ENCODE data around the gene PUDP. TPM values are rescaled to one million over a fixed set of nuclear protein-coding genes. Genes with fewer than 3 reads are reported as not detected.
A peak's percentile ranks its signal among the peaks of the same experiment; 100 is the strongest.

PUDP gene
- total and polyA plus RNA-seq, 2 donors, result 7.9 to 18.8 TPM

DNA sequence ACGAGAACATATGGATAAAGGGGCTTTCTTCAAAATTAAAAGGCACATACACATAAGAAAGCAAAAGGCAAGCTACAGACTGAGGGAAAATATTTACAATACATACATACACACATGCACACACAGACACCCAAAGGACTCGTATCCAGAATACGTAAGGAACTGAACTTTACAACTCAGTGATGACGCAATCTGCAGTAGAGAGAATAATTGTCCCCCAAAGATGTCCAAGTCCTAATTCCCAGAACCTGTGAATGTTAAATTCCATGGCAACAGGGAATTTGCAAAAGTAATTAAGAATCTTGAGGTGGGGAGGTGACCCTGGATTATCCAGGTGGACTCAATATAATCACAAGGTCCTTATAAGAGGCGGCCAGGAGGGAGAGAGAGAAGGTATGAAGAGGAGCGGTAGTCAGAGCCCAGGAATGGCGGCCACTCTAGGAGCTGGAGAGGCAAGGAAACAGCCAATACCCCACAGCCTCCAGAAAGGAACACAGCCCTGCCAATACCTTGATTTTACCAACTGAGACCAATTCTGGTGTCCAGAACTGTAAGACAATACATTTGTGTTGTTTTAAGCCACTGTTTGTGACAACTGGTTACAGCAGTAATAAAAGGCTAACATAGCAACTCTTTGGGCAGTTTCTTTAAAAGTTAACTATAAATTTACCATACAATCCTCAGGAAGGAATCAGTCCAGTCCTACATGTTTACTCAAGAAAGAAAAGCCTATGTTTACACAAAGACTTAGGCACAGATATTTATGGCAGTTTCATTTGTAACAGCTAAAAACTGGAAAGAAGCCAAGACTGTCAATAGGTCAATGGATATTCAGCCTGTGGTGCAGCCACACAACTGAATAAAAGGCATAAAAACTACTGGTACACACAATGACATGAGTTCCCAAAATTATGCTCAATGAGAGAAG is 27.7 kb downstream of the PUDP start:
- no peak overlapping the region for H3K4me3 ChIP-seq (ENCODE audit: low read length in 2 of 2)
- H3K4me1 ChIP-seq (ENCODE audit: control insufficient read depth in 2 of 2, insufficient read depth in 2 of 2, low read length in 2 of 2), result peaks cover 0 to 24% of the 10 kb centered on the region in 2 donors
- peak overlapping the region in 1 of 2 donors; percentile 28 for H3K27ac ChIP-seq (ENCODE audit: low read depth in 1 of 2, low read length in 1 of 2)
- peaks cover 0 to 8% of the 10 kb centered on the region in 2 donors for H3K36me3 ChIP-seq (ENCODE audit: control insufficient read depth in 2 of 2, insufficient read depth in 2 of 2, low read length in 1 of 2)
- 98% methylated on average over 7 of the region's 7 CpGs for WGBS
- H3K9me3 ChIP-seq (ENCODE audit: control insufficient read depth in 2 of 2, insufficient read depth in 1 of 2, low read length in 1 of 2), result peaks cover 0 to 4% of the 10 kb centered on the region in 2 donors
- H3K27me3 ChIP-seq (ENCODE audit: control insufficient read depth in 2 of 2, insufficient read depth in 1 of 2, low read length in 1 of 2), result no peaks in the 10 kb centered on the region
- DNase-seq (ENCODE audit: low read depth in 6 of 9, low spot score in 9 of 9), result no peak

DNA sequence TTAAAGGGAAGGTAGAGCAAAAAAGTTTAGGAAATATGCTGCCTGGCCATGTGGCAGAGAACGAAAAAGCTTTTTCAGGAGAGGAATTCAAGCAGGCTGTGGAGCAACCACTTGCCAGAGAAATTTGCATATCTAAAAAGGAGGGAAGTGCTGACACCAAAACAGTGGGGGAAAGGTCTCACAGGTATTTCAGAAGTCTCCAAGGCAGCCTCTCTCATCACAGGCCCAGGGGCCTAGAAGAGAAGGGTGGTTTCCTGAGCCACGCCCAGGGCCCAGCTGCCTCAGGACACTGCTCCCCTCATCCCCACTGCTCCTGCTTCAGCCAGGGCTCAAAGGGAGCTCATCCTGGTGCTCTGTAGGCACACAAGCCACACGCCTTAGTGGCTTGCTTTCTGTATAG is 30.4 kb downstream of the PUDP start:
- H3K4me3 ChIP-seq (ENCODE audit: low read length in 2 of 2), result no peak overlapping the region
- H3K36me3 ChIP-seq (ENCODE audit: control insufficient read depth in 2 of 2, insufficient read depth in 2 of 2, low read length in 1 of 2), result peaks cover 0 to 14% of the 10 kb centered on the region in 2 donors
- no peaks in the 10 kb centered on the region for H3K27me3 ChIP-seq (ENCODE audit: control insufficient read depth in 2 of 2, insufficient read depth in 1 of 2, low read length in 1 of 2)
- no peak for DNase-seq (ENCODE audit: low read depth in 6 of 9, low spot score in 9 of 9)
- peak overlapping the region in 1 of 2 donors; percentile 41 for H3K27ac ChIP-seq (ENCODE audit: low read depth in 1 of 2, low read length in 1 of 2)
- H3K4me1 ChIP-seq (ENCODE audit: control insufficient read depth in 2 of 2, insufficient read depth in 2 of 2, low read length in 2 of 2), result peaks cover 0 to 24% of the 10 kb centered on the region in 2 donors
- H3K9me3 ChIP-seq (ENCODE audit: control insufficient read depth in 2 of 2, insufficient read depth in 1 of 2, low read length in 1 of 2), result peaks cover 0 to 4% of the 10 kb centered on the region in 2 donors
- 96% methylated on average over 3 of the region's 3 CpGs for WGBS

DNA sequence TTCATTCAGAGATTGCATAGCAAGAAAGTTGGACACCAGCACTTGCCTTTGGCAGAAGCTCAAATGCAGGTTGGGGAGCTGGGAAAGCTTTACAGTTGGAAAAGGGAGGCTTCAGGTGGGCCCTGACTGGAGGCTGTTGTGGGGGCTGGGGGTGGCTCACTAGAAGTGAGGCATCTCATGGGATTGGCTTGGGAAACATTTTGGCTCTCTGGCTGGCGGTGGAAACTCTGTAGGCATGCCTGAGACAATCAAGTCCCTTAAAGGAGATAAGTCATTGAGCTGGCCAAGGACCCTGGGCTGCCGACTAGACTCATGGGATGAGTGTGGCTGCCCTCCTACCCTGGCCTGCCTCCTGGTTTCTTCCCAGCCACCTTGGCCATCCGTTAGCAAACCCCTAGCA is 31.9 kb downstream of the PUDP start:
- peaks cover 0 to 4% of the 10 kb centered on the region in 2 donors for H3K9me3 ChIP-seq (ENCODE audit: control insufficient read depth in 2 of 2, insufficient read depth in 1 of 2, low read length in 1 of 2)
- peaks cover 1 to 28% of the 10 kb centered on the region in 2 donors for H3K4me1 ChIP-seq (ENCODE audit: control insufficient read depth in 2 of 2, insufficient read depth in 2 of 2, low read length in 2 of 2)
- no peak for DNase-seq (ENCODE audit: low read depth in 6 of 9, low spot score in 9 of 9)
- H3K36me3 ChIP-seq (ENCODE audit: control insufficient read depth in 2 of 2, insufficient read depth in 2 of 2, low read length in 1 of 2), result peaks cover 0 to 9% of the 10 kb centered on the region in 2 donors
- no peak overlapping the region for H3K4me3 ChIP-seq (ENCODE audit: low read length in 2 of 2)
- no peaks in the 10 kb centered on the region for H3K27me3 ChIP-seq (ENCODE audit: control insufficient read depth in 2 of 2, insufficient read depth in 1 of 2, low read length in 1 of 2)
- WGBS, result 97% methylated on average over 3 of the region's 3 CpGs
- H3K27ac ChIP-seq (ENCODE audit: low read depth in 1 of 2, low read length in 1 of 2), result no peak overlapping the region

DNA sequence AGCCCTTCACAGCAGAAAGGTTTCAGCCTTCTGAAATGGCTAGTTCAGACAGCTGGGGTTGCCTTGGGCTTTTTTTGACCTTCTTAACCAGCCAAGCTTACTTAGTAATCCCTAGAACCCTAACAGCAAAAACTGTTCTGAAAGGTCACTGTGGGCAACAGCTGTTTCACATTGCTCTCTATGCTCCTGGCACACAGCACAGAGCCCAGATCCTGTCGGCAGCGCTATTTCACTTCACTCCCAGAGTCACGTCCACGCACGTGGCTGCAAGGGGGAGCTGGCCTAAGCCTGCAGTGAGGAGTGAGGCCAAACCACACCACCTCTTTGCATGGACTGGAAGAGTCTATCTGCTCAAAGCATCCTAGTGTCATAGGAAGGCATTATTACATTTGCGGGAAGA is 32.4 kb downstream of the PUDP start:
- Histone ChIP-seq H3K27me3 (ENCODE audit: control insufficient read depth in 2 of 2, insufficient read depth in 1 of 2, low read length in 1 of 2) (no peaks in the 10 kb centered on the region), H3K9me3 (ENCODE audit: control insufficient read depth in 2 of 2, insufficient read depth in 1 of 2, low read length in 1 of 2) (peaks cover 0 to 4% of the 10 kb centered on the region in 2 donors), H3K27ac (ENCODE audit: low read depth in 1 of 2, low read length in 1 of 2) (no peak overlapping the region), H3K4me3 (ENCODE audit: low read length in 2 of 2) (no peak overlapping the region), H3K4me1 (ENCODE audit: control insufficient read depth in 2 of 2, insufficient read depth in 2 of 2, low read length in 2 of 2) (peaks cover 4 to 33% of the 10 kb centered on the region in 2 donors), H3K36me3 (ENCODE audit: control insufficient read depth in 2 of 2, insufficient read depth in 2 of 2, low read length in 1 of 2) (peaks cover 0 to 9% of the 10 kb centered on the region in 2 donors)
- DNase-seq (ENCODE audit: low read depth in 6 of 9, low spot score in 9 of 9), result no peak
- over 99% methylated on average over 6 of the region's 6 CpGs for WGBS

DNA sequence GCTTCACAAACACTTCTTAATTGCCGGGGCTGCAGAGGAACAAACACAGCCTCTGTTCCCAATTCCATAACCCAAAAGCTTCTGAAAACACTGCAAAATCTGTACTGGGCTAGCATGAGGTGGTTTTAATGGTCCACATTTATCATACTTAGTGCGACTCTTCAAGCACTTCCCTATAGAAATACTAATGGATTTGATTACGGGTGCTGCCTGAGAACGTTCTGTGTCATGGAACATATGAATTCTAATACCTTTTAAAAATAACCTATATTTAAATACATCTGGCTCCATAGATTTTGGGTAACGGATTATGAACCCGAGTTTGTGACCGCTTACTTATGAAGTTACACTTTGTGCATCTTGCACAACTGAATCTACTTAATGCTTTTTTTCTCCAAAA is 35.9 kb downstream of the PUDP start:
- 98% methylated on average over 7 of the region's 7 CpGs for WGBS
- H3K36me3 ChIP-seq (ENCODE audit: control insufficient read depth in 2 of 2, insufficient read depth in 2 of 2, low read length in 1 of 2), result peaks cover 0 to 15% of the 10 kb centered on the region in 2 donors
- H3K27ac ChIP-seq (ENCODE audit: low read depth in 1 of 2, low read length in 1 of 2), result no peak overlapping the region
- no peak overlapping the region for H3K4me3 ChIP-seq (ENCODE audit: low read length in 2 of 2)
- H3K9me3 ChIP-seq (ENCODE audit: control insufficient read depth in 2 of 2, insufficient read depth in 1 of 2, low read length in 1 of 2), result peaks cover 0 to 2% of the 10 kb centered on the region in 2 donors
- no peaks in the 10 kb centered on the region for H3K27me3 ChIP-seq (ENCODE audit: control insufficient read depth in 2 of 2, insufficient read depth in 1 of 2, low read length in 1 of 2)
- peaks cover 13 to 58% of the 10 kb centered on the region in 2 donors for H3K4me1 ChIP-seq (ENCODE audit: control insufficient read depth in 2 of 2, insufficient read depth in 2 of 2, low read length in 2 of 2)
- no peak for DNase-seq (ENCODE audit: low read depth in 6 of 9, low spot score in 9 of 9)

DNA sequence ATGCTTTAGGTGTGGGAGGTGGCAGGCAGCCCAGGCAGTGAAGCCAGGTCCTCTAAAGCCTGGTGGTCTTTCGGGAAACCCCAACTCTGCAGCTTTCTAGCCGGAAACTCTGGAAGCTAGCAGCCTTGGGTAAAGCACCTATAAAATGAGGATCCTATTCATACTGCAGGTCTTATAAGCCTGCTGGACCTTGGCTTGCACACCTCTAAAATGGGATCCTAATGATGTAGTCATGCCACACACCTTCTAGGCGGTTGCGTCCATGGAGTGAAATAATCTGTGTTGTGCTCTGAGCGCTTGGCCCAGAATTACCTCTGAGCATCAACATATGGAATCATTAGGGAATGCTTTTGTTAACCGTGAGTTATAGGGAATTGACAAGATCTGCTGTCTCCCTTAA is 36.4 kb downstream of the PUDP start:
- Histone ChIP-seq H3K27me3 (ENCODE audit: control insufficient read depth in 2 of 2, insufficient read depth in 1 of 2, low read length in 1 of 2) (no peaks in the 10 kb centered on the region), H3K27ac (ENCODE audit: low read depth in 1 of 2, low read length in 1 of 2) (peak overlapping the region in 1 of 2 donors; percentile 94), H3K36me3 (ENCODE audit: control insufficient read depth in 2 of 2, insufficient read depth in 2 of 2, low read length in 1 of 2) (peaks cover 0 to 16% of the 10 kb centered on the region in 2 donors), H3K9me3 (ENCODE audit: control insufficient read depth in 2 of 2, insufficient read depth in 1 of 2, low read length in 1 of 2) (peaks cover 0 to 2% of the 10 kb centered on the region in 2 donors), H3K4me3 (ENCODE audit: low read length in 2 of 2) (no peak overlapping the region), H3K4me1 (ENCODE audit: control insufficient read depth in 2 of 2, insufficient read depth in 2 of 2, low read length in 2 of 2) (peaks cover 13 to 57% of the 10 kb centered on the region in 2 donors)
- no peak for DNase-seq (ENCODE audit: low read depth in 6 of 9, low spot score in 9 of 9)
- 96% methylated on average over 6 of the region's 6 CpGs for WGBS

DNA sequence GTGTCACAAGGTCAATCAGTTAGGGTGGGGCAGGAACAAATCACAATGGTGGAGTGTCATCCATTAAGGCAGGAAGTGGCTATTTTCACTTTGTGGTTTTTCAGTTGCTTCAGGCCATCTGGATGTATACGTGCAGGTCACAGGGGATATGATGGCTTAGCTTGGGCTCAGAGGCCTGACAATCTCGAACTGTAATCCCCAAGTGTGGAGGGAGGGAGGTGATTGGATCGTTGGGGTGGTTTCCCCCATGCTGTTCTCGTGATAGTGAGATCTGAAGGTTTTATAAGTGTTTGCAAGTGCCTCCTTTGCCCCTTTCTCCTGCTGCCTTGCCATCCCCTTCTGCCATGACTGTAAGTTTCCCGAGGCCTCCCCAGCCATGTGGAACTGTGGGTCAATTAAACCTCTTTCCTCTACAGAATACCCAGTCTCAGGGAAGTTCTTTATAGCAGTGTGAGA is 37.1 kb downstream of the PUDP start:
- Histone ChIP-seq H3K4me3 (ENCODE audit: low read length in 2 of 2) (no peak overlapping the region), H3K27me3 (ENCODE audit: control insufficient read depth in 2 of 2, insufficient read depth in 1 of 2, low read length in 1 of 2) (no peaks in the 10 kb centered on the region), H3K36me3 (ENCODE audit: control insufficient read depth in 2 of 2, insufficient read depth in 2 of 2, low read length in 1 of 2) (peaks cover 0 to 21% of the 10 kb centered on the region in 2 donors), H3K27ac (ENCODE audit: low read depth in 1 of 2, low read length in 1 of 2) (peak overlapping the region in 1 of 2 donors; percentile 94), H3K4me1 (ENCODE audit: control insufficient read depth in 2 of 2, insufficient read depth in 2 of 2, low read length in 2 of 2) (peaks cover 13 to 51% of the 10 kb centered on the region in 2 donors), H3K9me3 (ENCODE audit: control insufficient read depth in 2 of 2, insufficient read depth in 1 of 2, low read length in 1 of 2) (peaks cover 0 to 2% of the 10 kb centered on the region in 2 donors)
- DNase-seq (ENCODE audit: low read depth in 6 of 9, low spot score in 9 of 9), result peak in 1 of 9 donors; percentile 67
- WGBS, result 35% methylated on average over 5 of the region's 5 CpGs

DNA sequence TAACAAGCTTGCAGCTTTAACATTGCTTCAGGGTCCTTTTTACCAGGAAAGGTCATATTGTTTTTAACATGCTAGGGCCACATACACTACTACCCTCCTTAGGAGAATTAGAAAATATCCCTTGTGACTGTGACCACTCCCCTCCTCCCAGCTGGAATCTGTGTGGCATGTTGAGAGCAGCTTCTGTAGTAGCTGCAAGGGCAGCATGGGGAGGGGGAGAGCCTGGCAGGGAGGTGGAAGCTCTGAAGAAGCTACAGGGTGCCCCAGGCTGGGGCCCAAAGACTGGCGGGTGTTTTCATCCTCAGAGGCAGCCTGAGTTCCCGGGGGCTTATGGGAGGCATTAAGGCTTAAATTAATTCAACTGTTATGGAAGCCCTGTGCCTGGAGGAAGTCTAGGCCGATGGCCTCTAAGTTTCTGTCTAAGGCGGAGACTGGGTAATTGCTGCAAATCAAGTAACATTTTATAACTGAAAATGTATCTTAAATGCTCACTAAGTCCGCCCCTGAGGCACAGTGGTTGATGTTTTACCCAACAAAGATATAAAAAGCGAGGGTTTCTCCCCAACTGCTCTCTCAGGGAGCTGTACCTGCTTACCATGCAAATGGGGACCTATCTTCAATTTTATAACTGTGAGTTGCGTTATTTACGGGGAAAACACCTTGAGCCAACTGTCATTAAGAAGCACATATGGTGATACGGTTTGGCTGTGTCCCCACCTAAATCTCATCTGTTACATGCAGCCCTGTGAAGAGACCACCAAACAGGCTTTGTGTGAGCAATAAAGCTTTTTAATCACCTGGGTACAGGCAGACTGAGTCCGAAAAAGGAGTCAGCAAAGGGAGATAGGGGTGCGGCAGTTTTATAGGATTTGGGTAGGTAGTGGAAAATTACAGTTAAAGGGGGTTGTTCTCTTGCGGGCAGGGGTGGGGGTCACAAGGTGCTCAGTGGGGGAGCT is 37.8 kb downstream of the PUDP start:
- Histone ChIP-seq H3K4me3 (ENCODE audit: low read length in 2 of 2) (peak overlapping the region in 1 of 2 donors; percentile 35), H3K9me3 (ENCODE audit: control insufficient read depth in 2 of 2, insufficient read depth in 1 of 2, low read length in 1 of 2) (peaks cover 0 to 2% of the 10 kb centered on the region in 2 donors), H3K36me3 (ENCODE audit: control insufficient read depth in 2 of 2, insufficient read depth in 2 of 2, low read length in 1 of 2) (peaks cover 4 to 28% of the 10 kb centered on the region in 2 donors), H3K27ac (ENCODE audit: low read depth in 1 of 2, low read length in 1 of 2) (peak overlapping the region in 1 of 2 donors; percentile 94), H3K4me1 (ENCODE audit: control insufficient read depth in 2 of 2, insufficient read depth in 2 of 2, low read length in 2 of 2) (peaks cover 13 to 49% of the 10 kb centered on the region in 2 donors), H3K27me3 (ENCODE audit: control insufficient read depth in 2 of 2, insufficient read depth in 1 of 2, low read length in 1 of 2) (no peaks in the 10 kb centered on the region)
- peak in 1 of 9 donors; percentile 71 for DNase-seq (ENCODE audit: low read depth in 6 of 9, low spot score in 9 of 9)
- WGBS, result 66% methylated on average over 12 of the region's 12 CpGs

Measured in thymus (tissue), 11 donors.